IPS-18a (cell line): ENCODE data around the gene IL22RA1.

Experiments used
- H3K27ac ChIP-seq: one replicate; pipeline ENCODE4 v1.5.1; 2013; ENCODE audit warnings: low read length
- H3K27me3 ChIP-seq: one replicate; pipeline ENCODE4 v1.6.1; 2013; ENCODE audit warnings: mild to moderate bottlenecking, low read length; ENCODE audit not compliant: control insufficient read depth, insufficient read depth
- H3K36me3 ChIP-seq: one replicate; pipeline ENCODE4 v1.6.1; 2013; ENCODE audit warnings: low read depth, low read length; ENCODE audit not compliant: control insufficient read depth
- H3K4me1 ChIP-seq: one replicate; pipeline ENCODE4 v1.6.1; 2013; ENCODE audit warnings: low read depth, low read length; ENCODE audit not compliant: control insufficient read depth
- H3K4me3 ChIP-seq: one replicate; pipeline ENCODE4 v1.5.1; 2013; ENCODE audit warnings: low read length
- H3K9ac ChIP-seq: one replicate; pipeline ENCODE4 v1.6.1; 2013; ENCODE audit warnings: mild to moderate bottlenecking, low read length, moderate library complexity
- H3K9me3 ChIP-seq: one replicate; pipeline ENCODE4 v1.6.1; 2013; ENCODE audit warnings: low read depth, low read length; ENCODE audit not compliant: control insufficient read depth

IL22RA1 gene

GRCh38 chr1:24130385-24130784 is 12.6 kb downstream of the IL22RA1 start:
- H3K4me1 ChIP-seq = peaks cover 4% of the 10 kb centered on the region
- H3K27ac ChIP-seq = no peak overlapping the region
- H3K9me3 ChIP-seq = no peaks in the 10 kb centered on the region
- no peak overlapping the region for H3K4me3 ChIP-seq
- no peak overlapping the region for H3K9ac ChIP-seq
- H3K27me3 ChIP-seq = no peaks in the 10 kb centered on the region
- H3K36me3 ChIP-seq = no peaks in the 10 kb centered on the region

- Histone ChIP-seq H3K36me3 (no peaks in the 10 kb centered on the region), H3K4me1 (peaks cover 4% of the 10 kb centered on the region), H3K9me3 (no peaks in the 10 kb centered on the region), H3K4me3 (no peak overlapping the region), H3K9ac (no peak overlapping the region), H3K27me3 (no peaks in the 10 kb centered on the region), H3K27ac (no peak overlapping the region)
Measured at GRCh38 chr1:24127801-24128363, 15.1 kb downstream of the IL22RA1 start.

- Histone ChIP-seq H3K9me3 (no peaks in the 10 kb centered on the region), H3K4me1 (peaks cover 4% of the 10 kb centered on the region), H3K9ac (no peak overlapping the region), H3K4me3 (no peak overlapping the region), H3K27me3 (no peaks in the 10 kb centered on the region), H3K27ac (no peak overlapping the region), H3K36me3 (no peaks in the 10 kb centered on the region)
Measured at GRCh38 chr1:24127134-24127800, 15.7 kb downstream of the IL22RA1 start.

- no peaks in the 10 kb centered on the region for H3K9me3 ChIP-seq
- H3K27me3 ChIP-seq = no peaks in the 10 kb centered on the region
- H3K4me3 ChIP-seq = no peak overlapping the region
- no peak overlapping the region for H3K27ac ChIP-seq
- H3K4me1 ChIP-seq = peaks cover 4% of the 10 kb centered on the region
- no peaks in the 10 kb centered on the region for H3K36me3 ChIP-seq
- no peak overlapping the region for H3K9ac ChIP-seq
Measured at GRCh38 chr1:24126672-24127023, 16.3 kb downstream of the IL22RA1 start.

- no peaks in the 10 kb centered on the region for H3K9me3 ChIP-seq
- no peak overlapping the region for H3K27ac ChIP-seq
- H3K4me3 ChIP-seq = no peak overlapping the region
- H3K36me3 ChIP-seq = no peaks in the 10 kb centered on the region
- no peak overlapping the region for H3K9ac ChIP-seq
- peaks cover 4% of the 10 kb centered on the region for H3K4me1 ChIP-seq
- no peaks in the 10 kb centered on the region for H3K27me3 ChIP-seq
Measured at GRCh38 chr1:24126018-24126671, 16.8 kb downstream of the IL22RA1 start.

GRCh38 chr1:24125456-24125855 is 17.5 kb downstream of the IL22RA1 start:
- no peaks in the 10 kb centered on the region for H3K9me3 ChIP-seq
- peaks cover 4% of the 10 kb centered on the region for H3K4me1 ChIP-seq
- H3K36me3 ChIP-seq = no peaks in the 10 kb centered on the region
- no peak overlapping the region for H3K4me3 ChIP-seq
- no peak overlapping the region for H3K9ac ChIP-seq
- no peaks in the 10 kb centered on the region for H3K27me3 ChIP-seq
- H3K27ac ChIP-seq = no peak overlapping the region

- Histone ChIP-seq H3K4me3 (no peak overlapping the region), H3K27ac (no peak overlapping the region), H3K9ac (no peak overlapping the region), H3K4me1 (peaks cover 4% of the 10 kb centered on the region), H3K27me3 (no peaks in the 10 kb centered on the region), H3K9me3 (no peaks in the 10 kb centered on the region), H3K36me3 (no peaks in the 10 kb centered on the region)
Measured at GRCh38 chr1:24124980-24125379, 18.0 kb downstream of the IL22RA1 start.

GRCh38 chr1:24123611-24124010 is 19.3 kb downstream of the IL22RA1 start:
- no peaks in the 10 kb centered on the region for H3K27me3 ChIP-seq
- H3K4me1 ChIP-seq = no peaks in the 10 kb centered on the region
- H3K27ac ChIP-seq = no peak overlapping the region

GRCh38 chr1:24122776-24123175 is 20.2 kb downstream of the IL22RA1 start:
- Histone ChIP-seq H3K36me3 (no peaks in the 10 kb centered on the region), H3K9ac (no peak overlapping the region), H3K27me3 (no peaks in the 10 kb centered on the region), H3K9me3 (no peaks in the 10 kb centered on the region), H3K27ac (no peak overlapping the region), H3K4me1 (no peaks in the 10 kb centered on the region), H3K4me3 (no peak overlapping the region)

More at GRCh38 chr1:24123611-24124010, 19.3 kb downstream of the IL22RA1 start:
- no peak overlapping the region for H3K4me3 ChIP-seq
- no peaks in the 10 kb centered on the region for H3K9me3 ChIP-seq
- H3K9ac ChIP-seq = no peak overlapping the region
- no peaks in the 10 kb centered on the region for H3K36me3 ChIP-seq

- Histone ChIP-seq H3K36me3 (no peaks in the 10 kb centered on the region), H3K4me3 (no peak overlapping the region), H3K9me3 (no peaks in the 10 kb centered on the region), H3K4me1 (no peaks in the 10 kb centered on the region), H3K27me3 (no peaks in the 10 kb centered on the region), H3K9ac (no peak overlapping the region), H3K27ac (no peak overlapping the region)
Measured at GRCh38 chr1:24121406-24121805, 21.5 kb downstream of the IL22RA1 start.

- no peak overlapping the region for H3K9ac ChIP-seq
- H3K36me3 ChIP-seq = no peaks in the 10 kb centered on the region
- H3K9me3 ChIP-seq = no peaks in the 10 kb centered on the region
- H3K4me1 ChIP-seq = no peaks in the 10 kb centered on the region
- H3K27me3 ChIP-seq = no peaks in the 10 kb centered on the region
- H3K4me3 ChIP-seq = no peak overlapping the region
- H3K27ac ChIP-seq = no peak overlapping the region
Measured at GRCh38 chr1:24120965-24121364, 22.0 kb downstream of the IL22RA1 start.
